ENCODE data around the gene SPAG4.

SPAG4 gene

GRCh38 chr20:35600176-35600992 is 15.2 kb upstream of the SPAG4 start:
- no peak for DNase-seq

DNA sequence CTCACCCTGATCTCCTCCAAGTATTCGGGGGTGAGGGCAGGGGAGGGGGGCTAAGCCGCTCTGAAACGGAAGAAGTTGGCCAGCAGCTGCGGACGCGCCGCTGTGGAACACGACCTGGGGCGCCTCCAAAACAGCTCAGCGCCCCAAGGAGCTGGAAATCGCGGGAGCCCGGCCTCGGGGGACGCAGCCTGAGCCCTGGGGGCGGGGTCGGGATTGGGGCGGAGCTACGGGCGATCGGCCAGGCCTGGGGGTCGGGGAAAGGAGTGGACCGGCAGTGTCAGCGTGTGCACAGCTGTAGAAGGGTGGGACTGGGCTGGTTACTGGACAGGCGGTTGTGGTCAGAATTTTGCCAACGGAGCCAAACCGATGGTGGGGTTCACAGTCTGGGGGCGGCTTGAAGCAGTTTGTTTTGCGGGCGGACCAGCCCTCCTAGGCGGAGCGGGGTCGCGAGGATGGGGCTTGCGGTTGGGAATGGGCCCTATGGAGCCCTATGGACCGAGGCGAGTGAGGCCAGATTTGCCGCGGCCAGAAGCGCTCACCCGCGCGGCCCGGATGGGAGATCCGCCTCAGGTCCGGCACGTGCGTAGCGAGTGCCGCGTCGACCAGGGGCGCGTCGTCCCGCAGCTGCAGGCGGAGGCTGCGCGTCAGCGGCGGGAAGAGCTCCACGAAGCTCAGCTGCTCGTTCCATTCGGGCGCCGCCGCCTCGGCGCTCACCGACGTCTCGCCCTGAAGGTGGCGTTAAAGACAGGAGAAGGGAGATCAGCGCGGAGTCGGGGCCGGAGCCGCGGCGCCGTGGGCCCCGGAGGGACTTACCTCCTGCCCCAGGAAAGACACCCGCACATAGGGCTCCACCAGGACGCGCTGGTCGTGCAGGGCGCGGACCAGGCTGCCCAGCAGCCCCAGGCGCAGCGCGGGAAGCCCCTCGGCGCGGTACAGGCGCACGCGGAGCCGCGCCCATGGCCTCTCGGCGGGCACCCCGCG is 14.3 kb upstream of the SPAG4 start:
- DNase-seq, result peak; percentile 74 to 78

DNA sequence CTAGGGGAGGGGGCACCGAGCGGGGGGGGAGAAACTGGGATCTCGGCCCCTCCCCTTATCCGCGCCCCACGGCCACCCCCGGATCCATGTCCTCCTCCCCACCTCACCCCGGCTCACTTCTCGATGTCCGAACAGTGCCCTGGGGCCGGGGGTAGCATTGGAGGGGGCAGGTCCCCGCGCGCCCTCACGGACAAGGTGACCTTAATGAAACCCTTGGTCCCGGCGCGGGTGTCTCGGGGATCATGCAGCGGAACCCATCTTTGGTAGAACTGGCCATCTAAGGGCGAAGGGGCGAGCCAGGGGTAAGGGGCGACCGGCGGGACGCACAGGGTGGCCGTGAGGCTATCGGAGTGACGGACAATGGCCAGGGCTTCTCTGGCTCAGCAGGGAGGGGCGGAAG is 13.6 kb upstream of the SPAG4 start:
- no peak for DNase-seq

- no peak for DNase-seq
Observed at GRCh38 chr20:35602851-35603495, 12.7 kb upstream of the SPAG4 start.

GRCh38 chr20:35603695-35604448 is 11.8 kb upstream of the SPAG4 start:
- DNase-seq, result no peak

DNA sequence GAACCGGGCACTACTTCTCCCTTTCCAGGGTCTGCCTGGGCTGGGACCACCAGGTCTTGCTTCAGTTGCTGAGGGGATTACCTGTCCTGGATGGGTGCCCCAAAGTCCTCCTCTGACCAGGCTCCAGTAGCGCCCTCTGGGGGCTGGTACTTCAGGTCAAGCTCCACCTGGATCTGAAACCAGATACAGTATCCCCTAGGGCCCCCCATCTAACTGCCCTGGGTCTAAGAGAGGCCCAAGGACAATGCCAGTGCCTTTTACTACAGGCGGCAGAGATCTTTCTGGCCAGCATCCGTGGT is 11.2 kb upstream of the SPAG4 start:
- DNase-seq, result no peak

DNA sequence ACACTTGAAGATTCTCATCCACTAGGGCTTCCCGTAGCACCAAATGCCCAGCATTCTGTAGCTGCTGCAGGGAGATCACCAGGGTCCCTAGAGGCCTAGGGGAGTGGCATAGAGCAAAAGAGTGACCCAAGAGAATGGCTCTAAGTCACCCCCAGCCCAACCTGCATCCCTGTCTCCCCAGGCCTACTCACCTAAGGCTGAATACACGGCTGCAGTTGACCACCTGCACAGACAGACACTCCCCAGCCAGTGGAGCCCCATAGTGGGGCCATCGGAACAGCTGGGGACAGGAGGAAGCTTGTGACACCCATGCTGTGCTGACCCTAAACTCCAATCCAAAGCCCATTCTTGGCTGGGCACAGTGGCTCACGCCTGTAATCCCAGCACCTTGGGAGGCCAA is 9.5 kb upstream of the SPAG4 start:
- no peak for DNase-seq

- no peak for DNase-seq
Observed at GRCh38 chr20:35607003-35607735, 8.5 kb upstream of the SPAG4 start.

GRCh38 chr20:35610833-35611427 is 4.7 kb upstream of the SPAG4 start:
- no peak for DNase-seq

- no peak for DNase-seq
Observed at GRCh38 chr20:35611482-35611881, 4.1 kb upstream of the SPAG4 start.

GRCh38 chr20:35616465-35617396 is 1.1 kb downstream of the SPAG4 start:
- DNase-seq, result peak; percentile 27 to 28

GRCh38 chr20:35617397-35618262 is 2.0 kb downstream of the SPAG4 start:
- no peak for DNase-seq

GRCh38 chr20:35618263-35619131 is 2.9 kb downstream of the SPAG4 start:
- no peak for DNase-seq

DNA sequence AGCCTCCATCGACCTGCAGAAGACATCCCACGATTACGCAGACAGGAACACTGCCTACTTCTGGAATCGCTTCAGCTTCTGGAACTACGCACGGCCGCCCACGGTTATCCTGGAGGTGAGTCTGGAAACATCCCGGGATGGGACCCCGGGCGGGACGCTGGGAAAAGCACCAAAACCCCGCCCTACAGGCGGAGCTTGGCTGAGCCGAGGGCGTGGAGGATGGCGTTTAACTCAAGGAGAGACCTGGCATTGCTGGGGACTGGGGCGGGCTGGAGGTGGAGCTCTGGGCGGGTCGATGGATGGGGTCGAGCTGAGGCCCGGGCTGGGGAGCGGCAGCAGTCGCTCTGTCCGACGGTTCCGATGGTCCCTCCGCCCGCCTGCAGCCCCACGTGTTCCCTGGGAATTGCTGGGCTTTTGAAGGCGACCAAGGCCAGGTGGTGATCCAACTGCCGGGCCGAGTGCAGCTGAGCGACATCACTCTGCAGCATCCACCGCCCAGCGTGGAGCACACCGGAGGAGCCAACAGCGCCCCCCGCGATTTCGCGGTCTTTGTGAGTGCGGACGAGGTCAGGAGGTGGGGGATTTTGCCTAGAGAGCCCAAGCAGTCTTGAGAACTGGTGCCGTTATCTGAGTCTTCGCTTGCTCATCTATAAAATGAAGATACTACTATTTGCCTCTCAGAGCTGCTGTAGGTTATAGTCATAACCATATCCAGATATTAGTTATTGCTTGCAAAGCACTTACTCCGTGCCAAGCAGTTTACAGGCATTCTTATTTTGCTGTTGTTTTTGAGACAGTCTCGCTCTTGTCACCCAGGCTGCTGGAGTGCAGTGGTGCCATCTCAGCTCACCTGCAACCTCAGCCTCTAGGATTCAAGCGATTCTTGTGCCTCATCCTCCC is 3.8 kb downstream of the SPAG4 start:
- peak; percentile 64 to 72 for DNase-seq

GRCh38 chr20:35620818-35621559 is 5.4 kb downstream of the SPAG4 start:
- no peak for DNase-seq

DNA sequence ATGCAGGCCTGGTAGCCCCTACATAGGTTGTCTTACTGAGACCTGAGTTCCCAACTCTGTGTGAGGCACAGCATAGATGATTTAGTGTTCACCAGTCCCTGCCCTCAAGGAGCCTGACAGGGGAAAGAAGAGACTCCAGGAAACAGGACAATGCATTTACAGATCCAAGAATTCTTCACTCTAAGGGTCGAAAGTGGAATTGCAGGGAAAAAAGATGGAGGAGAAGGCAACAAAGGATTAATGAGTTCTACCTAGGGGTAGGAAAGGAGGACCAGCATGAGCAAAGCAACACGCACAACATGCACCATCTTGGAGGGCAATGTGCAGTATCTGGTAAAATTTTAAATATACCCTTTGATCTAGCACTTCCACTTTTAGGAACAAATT is 5.9 kb downstream of the SPAG4 start:
- no peak for DNase-seq

Data from activated CD4-positive, alpha-beta T cell treated with anti-CD3 and anti-CD28 coated beads, Interleukin-2, amount 50 U/mL, for 4 hours (primary cell).